ENCODE results near the gene NANS.
"Not testable (repeated sequence)": the region's sequence is repeated elsewhere in the genome, so short reads cannot be mapped to it uniquely, and the experiment has no call there.

The NANS gene, protein sequence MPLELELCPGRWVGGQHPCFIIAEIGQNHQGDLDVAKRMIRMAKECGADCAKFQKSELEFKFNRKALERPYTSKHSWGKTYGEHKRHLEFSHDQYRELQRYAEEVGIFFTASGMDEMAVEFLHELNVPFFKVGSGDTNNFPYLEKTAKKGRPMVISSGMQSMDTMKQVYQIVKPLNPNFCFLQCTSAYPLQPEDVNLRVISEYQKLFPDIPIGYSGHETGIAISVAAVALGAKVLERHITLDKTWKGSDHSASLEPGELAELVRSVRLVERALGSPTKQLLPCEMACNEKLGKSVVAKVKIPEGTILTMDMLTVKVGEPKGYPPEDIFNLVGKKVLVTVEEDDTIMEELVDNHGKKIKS

GRCh38 chr9:98056269-98057137 is at the start of gene NANS:
Gene NANS, plus strand, starts transcription at chr9:98056732. Its CDS starts 77 bp downstream, at chr9:98056809.
- DNase-seq = peak; percentile 91 to 92

DNA sequence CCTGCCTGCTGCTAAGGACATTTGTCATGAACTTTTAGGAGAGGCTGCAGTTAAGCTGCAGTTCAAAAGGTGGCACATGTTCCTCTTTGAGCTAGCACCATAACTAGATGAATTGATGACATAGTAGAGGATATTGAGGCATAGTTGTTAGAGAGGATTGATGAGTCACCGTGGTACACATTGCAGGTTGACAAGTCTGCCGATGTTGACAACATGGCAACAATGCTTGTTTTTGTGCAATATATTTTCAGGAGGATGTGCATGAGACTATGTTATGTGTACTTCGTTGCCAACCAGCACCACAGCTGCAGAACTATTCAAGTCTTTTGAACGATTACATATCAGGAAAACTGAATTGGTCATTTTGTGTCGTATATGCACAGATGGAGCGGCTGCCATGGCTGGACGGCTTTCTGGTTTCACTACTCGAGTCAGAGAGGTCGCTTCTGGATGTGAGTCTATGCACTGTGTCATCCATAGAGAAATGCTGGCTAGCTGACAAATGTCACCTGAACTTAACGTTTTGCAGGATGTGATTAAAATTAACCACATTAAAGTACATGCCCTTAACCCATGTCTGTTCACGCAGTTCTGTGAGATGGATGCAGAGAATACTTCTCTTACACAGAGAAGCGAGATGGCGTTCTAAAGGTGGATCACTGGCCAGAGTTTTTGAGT is 49.1 kb upstream of the NANS start:
- no peak for DNase-seq

DNA sequence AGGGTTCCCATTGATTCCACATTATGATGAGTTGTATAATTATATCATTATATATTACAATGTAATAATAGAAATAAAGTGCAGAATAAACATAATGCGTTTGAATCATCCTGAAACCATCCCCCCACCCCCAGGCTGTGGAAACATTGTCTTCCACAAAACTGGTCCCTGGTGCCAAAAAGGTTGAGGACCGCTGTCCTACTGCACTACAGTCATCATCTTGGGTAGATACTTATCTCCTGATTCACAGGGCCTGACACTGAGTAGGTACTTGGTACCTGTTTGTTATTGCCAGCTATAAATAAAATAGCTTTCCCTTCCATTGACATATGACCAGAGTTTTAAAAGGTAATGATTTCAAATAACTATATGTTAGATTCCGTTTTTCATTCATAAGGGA is 47.8 kb upstream of the NANS start:
- DNase-seq = no peak

DNA sequence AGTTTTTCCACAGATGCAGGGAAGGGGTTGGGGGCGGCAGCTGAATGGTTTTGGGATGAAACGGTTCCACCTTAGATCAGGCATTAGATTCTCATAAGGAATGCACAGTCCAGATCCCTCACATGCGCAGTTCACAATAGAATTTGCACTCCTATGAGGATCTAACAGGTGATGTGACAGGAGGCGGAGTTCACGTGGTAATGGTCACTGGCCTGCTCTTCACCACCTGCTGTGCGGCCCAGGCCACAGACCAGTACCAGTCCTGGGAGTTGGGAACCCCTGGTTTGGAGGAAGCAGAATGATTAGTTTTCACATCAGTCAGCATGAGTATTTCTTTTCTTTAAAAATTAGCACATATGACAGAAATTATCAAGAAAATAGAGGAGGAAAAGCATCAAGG is 47.1 kb upstream of the NANS start:
- DNase-seq = no peak

DNA sequence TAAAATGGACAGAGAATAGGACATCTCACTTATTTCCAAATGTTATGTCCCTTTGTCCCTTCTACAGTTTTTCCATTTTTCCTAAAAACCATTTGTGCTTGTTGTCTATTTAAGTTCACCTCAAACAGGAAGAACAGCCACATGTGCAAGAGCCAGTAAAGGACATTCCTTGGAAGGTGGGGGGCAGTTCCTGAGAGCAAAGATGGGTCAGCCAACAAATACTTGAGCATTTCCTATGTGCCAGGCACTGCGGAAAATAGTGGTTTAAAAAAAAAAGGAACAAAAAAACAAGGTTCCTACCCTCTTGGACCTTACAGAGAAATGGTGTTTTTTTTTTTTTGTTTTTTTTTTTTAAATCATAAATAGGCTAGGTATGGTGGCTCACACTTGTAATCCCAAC is 46.6 kb upstream of the NANS start:
- DNase-seq = no peak

DNA sequence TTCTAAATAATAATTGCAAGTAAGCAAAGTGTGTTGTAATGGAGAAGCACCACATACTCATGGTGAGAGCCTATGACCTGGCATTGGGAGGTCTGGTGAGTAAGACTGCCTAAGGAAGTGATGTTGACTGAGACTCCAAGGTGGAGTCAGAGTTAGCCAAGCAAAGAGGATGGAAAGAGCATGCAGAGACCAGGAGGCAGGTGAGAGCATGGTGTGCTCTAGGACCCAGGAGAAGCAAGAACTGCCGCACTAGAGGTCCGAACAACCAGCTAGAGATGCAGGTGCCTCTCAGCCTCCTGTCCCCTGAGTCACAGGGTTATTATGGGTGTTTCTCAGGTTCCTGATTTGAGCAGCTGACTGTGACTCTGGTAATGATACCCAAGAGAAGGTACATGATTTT is 46.1 kb upstream of the NANS start:
- peak in 1 of 2 donors; percentile 10 for DNase-seq

DNA sequence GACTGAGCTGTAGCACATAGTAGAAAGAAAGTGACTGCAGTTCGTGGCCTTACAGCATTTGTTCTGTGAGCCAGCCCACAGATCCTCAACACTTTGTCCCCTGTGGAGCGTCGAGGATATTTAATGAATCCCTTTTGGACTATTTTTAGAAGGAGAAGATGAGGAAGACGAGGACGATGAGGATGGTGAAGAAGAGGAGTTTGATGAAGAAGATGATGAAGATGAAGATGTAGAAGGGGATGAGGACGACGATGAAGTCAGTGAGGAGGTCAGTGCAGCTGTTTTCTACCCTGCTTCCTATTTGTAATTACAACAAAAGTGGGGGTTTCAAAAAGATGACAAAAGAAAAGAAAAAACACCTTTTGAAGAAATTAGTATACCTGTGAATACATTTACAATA is 45.4 kb upstream of the NANS start:
- DNase-seq = no peak

- DNase-seq = no peak
Observed at GRCh38 chr9:98016137-98016680, 40.3 kb upstream of the NANS start.

GRCh38 chr9:98017306-98017705 is 39.2 kb upstream of the NANS start:
- DNase-seq = no peak

DNA sequence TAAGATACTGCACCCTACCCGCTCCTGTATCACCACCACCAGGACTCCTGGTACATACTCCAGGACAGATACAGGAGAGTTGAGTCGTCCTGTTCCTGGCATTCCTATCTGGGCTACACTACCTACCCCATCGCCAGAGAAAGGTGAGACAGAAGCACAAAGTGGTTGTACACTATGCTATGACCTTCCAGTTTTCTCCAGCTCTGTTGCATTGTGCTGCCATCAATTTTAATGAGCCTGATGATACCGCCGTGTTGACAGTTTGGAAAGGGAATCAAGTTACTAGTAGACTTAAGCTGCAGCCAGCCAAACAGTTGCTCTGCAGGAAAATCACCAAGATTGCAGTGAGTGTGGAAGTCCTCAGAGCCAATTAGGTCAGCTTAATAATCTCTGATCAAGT is 38.2 kb upstream of the NANS start:
- DNase-seq = no peak

GRCh38 chr9:98019098-98019497 is 37.4 kb upstream of the NANS start:
- DNase-seq = no peak

GRCh38 chr9:98019869-98020268 is 36.7 kb upstream of the NANS start:
- DNase-seq = not testable (repeated sequence)

GRCh38 chr9:98020476-98021145 is 35.9 kb upstream of the NANS start:
- DNase-seq = no peak

DNA sequence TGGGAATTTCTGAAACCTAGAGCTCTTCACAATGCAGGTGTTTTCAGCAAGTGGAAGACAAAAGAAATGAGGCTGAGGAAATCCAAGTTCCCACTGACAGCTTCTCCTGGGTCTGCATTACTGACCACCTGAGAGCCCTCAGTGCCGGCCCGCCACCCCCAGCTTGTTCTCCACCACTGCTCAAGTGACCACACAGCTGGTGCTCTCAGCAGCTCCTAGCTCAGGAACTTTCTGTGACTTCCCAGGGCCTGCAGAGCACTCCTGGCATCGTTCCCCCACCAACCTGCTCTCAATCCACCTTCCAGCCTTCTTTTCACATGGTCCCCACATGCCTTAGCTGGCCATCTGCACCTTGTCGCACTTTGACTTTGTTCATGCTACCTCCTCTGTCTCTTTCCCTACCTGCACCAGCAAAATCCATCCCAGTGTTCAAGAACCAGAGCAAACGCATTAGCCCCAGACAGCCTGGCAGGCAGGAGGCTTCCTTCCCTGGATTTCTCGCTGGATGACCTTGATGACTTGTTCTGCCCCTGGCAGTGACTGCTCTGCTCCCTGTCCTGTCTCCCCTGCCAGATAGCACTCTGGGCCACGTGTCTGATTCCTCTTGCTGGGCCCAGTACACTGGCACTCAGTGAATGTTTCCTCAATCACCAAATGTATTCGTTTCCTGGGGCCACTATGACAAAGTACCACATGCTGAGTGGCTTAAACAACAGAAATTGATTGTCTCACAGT is 35.1 kb upstream of the NANS start:
- DNase-seq = no peak

- no peak for DNase-seq
Observed at GRCh38 chr9:98022447-98022846, 34.1 kb upstream of the NANS start.

DNA sequence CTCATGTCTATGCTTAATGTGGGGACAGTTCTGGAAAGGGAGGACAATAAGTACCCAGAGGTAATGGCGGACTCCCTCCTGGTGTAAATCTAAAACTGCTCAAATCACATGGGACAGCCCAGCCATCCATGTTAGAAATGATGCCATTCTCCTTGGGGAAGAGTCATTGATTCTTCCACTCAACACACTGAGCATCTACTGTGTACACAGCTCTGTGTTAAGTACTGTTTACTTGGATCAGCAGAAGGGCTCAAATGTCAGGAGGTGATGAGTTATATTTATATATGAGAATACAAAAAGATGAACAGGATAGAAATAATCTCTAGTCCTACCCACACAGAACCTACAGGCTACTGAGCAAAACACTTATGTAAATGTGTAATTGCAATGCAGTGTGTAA is 31.8 kb upstream of the NANS start:
- no peak for DNase-seq

DNA sequence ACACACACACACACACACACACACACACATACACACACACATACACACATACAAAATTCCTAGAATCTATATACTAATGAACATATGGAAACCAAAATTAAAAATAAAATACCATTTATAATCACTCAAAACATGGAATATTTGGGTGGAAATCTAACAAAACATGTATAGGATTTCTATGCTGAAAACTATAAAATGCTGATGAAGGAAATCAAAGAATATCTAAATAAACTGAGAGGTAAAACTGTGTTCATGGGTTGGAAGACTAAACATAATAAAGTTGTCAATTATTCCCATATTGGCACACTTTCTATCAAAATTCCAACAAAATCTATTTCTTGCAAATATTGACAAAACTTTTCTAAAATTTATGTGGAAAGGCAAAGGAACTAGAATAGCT is 25.4 kb upstream of the NANS start:
- DNase-seq = no peak

DNA sequence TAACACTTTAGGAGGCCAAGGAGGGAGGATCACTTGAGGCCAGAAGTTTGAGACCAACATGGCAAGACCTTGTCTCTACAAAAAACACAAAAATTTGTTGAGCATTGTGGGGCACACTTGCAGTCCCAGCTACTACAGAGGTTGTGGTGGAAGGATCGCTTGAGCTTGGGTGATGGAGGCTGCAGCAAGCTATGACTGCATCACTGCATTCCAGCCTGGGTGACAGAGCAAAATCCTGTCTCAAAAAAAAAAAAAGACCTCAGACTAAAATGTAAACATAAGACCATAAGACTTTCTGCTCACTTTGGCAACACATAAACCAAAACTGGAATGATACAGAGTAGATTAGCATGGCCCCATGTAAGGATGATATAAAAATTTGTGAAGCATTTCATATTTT is 24.6 kb upstream of the NANS start:
- no peak for DNase-seq

DNA sequence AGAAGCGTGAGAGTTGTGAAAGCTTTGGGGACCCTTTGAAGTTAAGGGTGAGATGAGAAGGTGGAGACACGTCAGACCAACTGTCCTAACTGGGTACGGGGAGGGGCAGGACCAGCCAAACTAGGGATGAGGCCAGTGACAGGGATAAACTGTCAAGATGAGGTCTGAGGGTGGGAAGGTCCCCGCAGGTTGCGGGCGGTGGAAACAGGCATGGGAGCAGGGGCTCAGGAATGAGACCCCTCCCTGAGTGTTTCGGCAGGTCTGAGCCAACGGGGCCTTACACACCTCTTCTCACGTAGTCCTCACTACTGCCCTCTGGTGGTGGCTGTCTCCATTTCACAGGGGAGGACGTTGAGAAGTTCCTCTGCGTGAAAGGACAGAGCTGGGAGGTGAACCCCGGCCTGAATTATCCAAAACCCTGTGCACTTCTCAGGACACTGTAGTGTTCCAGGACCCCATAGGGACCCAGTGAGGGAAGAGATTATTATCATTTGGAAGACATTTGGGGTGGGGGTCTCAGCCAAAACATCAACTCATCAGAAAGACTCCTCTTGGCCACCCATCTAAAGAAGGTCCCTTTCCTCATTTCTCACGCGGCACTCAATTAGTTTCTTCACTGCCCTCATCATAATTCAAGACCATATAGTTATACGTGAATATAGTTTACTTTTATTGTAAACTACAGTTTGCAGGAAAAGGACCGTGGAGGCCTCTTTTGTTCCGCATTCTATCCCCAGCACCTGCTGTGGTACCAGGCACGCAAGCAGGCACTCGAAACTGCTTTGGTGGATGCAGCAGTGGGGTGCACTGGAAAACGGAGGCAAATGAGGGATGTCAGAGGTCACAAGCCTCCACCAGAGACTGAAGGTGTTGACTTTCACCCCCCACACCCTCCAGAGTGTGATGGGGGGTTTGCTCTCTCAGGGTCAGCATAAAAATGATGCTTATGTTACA is 21.7 kb upstream of the NANS start:
- DNase-seq = peak; percentile 86 to 91

DNA sequence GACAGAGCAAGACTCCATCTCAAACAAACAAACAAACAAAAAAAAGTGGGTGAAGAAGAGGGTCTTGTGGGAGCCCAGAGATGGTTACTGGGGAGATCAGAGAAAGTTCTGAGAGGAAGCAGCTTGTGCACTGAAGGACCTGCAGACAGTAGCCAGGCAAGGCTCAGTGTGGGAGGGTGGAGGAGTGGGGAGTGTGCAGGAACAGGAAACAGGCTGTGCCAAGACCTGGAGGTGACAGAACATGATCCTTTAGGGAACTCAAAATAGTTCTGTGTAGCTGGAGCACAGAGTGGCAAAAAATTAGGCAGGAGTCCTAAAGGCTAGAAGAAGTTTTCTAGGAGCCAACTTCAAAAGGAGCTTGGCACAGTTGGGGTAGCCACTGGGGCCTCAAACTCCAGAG is 19.2 kb upstream of the NANS start:
- no peak for DNase-seq

GRCh38 chr9:98038958-98039357 is 17.6 kb upstream of the NANS start:
- DNase-seq = no peak

Data from CD4-positive, alpha-beta T cell treated with Interferon alpha-2 for 1 hour (primary cell).